GM10248 (cell line): ENCODE results near the gene CD4.

ENCODE experiments used
- CTCF ChIA-PET: fragments of 300-600 bp; sonication (Branson Sonifier 250); formaldehyde crosslinking; extraction: SDS; loops from one replicate; lab custom pipeline; 2021; ENCODE audit warnings: antibody characterized with exemption; lab: Yijun Ruan, JAX
- POLR2A ChIA-PET: fragments of 350-650 bp; sonication (Branson Sonifier 250); formaldehyde crosslinking; extraction: SDS; loops from one replicate; lab custom pipeline; 2020; ENCODE audit warnings: antibody characterized with exemption; lab: Yijun Ruan, JAX
- DNase-seq: peaks from one replicate; pipeline ENCODE4 v3.0.0; 2012; ENCODE audit errors: extremely low spot score
- CTCF ChIP-seq: IDR thresholded peaks from 2 replicates; pipeline ENCODE4 v1.5.1; 2012; ENCODE audit warnings: mild to moderate bottlenecking, low read depth; ENCODE audit errors: extremely low read depth, missing control alignments, control extremely low read depth

CD4 gene

DNA sequence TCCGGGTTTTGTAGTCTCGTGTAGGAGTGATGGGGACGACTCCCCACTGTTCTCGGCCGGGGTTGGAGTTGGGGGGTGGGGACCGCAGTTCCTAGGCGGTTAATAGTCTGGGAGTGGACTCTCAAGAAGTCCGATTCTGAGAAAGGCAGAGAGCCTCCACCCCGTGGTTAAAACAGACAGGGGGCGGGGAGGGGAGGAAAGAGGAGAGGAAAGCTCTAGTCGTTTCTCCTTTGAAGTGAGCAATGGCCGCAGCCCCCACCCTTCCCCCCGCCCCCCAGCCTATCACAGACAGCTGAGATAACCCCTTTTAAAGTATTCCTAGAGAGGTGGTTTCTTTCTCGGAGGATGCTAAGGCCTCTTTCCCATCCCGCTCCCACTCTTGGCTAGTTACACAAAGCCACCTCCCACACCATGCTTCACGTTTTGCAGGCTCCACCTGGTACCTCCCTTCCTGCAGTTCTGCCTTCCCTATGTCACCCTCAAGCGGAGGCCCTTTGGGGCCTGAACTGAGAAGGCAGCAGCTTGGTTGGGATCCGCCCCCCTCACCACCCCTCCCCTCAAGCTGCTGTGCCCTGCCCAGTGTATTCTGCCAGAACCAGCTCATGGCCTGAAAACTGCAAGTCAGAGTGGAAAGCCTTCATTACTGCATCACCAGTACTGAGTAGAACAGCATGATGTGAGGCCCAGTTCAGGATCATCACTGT is 63.5 kb downstream of the CD4 start:
- no peak for DNase-seq
- POLR2A ChIA-PET = interaction anchor here (0.5 to 3.3 kb wide), 10 partner anchors 15 to 382 kb away, joined by 3 to 89 read pairs (median 8); partner anchors contain the start of genes C12orf57, GAPDH, RNU7-1 and SPSB2
- TF ChIP-seq CTCF = no peak
- CTCF ChIA-PET = interaction anchor here (0.8 to 8.1 kb wide), 12 partner anchors 13 to 429 kb away, joined by 3 to 130 read pairs (median 4); partner anchors contain the start of genes MLF2, PTMS, SPSB2 and TPI1

DNA sequence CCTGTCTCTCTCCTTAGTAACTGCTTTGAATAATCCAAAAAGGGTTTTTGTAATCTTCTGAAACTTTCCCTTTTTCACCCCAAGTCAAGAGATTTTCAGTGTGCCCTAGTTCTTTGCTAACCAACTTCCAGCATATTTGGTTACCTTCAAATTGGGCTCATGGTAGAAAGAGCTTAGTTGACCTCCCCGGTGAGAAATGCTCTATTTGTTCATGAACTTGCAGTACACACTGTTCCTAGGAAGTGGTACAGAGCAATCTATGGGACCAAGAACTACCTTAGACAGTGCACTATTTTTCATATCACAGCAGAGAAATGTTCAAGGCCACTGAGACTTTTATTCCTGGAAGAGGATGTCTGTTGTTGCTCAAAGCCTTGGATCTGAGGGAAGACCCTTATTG is 64.3 kb downstream of the CD4 start:
- CTCF ChIA-PET = interaction anchor here (0.8 to 8.1 kb wide), 5 partner anchors 14 to 430 kb away, joined by 3 to 130 read pairs (median 4); partner anchors contain the start of genes SPSB2 and TPI1
- POLR2A ChIA-PET = interaction anchor here (1.8 to 3.3 kb wide), 3 partner anchors 14 to 91 kb away, joined by 10 to 89 read pairs (median 46); partner anchors contain the start of genes C12orf57, RNU7-1, SPSB2 and TPI1
- no peak for DNase-seq
- TF ChIP-seq CTCF = no peak

DNA sequence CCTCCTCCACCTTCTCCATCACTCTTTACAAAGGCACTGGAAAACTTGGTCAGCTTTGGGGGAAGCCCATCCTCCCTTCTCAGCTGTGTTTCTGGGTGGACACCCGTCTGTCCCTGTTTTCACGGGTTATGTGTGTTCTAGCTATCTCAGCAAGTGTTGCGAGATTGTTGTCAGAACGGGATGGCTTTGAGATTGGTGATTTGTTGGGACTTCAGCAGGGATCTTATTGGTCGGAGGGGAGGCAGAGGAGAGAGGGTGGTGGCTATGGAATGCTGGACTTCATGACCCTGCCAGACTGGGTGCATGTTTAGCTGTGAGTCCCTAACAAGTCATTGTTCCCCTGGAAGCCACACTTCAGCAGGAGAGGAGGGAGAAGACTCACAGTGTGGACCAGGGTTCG is 64.7 kb downstream of the CD4 start:
- no peak for TF ChIP-seq CTCF
- ChIA-PET CTCF (interaction anchor here (1.2 to 8.1 kb wide), 4 partner anchors 14 to 431 kb away, joined by 3 to 130 read pairs (median 25); partner anchors contain the start of genes SPSB2 and TPI1), POLR2A (interaction anchor here (1.5 to 3.3 kb wide), 2 partner anchors 13 kb away, joined by 7 to 89 read pairs; partner anchors contain the start of gene TPI1)
- DNase-seq = no peak

- TF ChIP-seq CTCF = no peak
- CTCF ChIA-PET = interaction anchor here (1.0 to 8.1 kb wide), 6 partner anchors 12 to 318 kb away, joined by 3 to 130 read pairs (median 3); partner anchors contain the start of genes SPSB2 and TPI1
- POLR2A ChIA-PET = interaction anchor here (1.5 kb wide), 1 partner anchor 12 kb away, joined by 7 read pairs; the partner anchor contains the start of gene TPI1
- no peak for DNase-seq
Measured at GRCh38 chr12:6855322-6855721, 66.0 kb downstream of the CD4 start.

DNA sequence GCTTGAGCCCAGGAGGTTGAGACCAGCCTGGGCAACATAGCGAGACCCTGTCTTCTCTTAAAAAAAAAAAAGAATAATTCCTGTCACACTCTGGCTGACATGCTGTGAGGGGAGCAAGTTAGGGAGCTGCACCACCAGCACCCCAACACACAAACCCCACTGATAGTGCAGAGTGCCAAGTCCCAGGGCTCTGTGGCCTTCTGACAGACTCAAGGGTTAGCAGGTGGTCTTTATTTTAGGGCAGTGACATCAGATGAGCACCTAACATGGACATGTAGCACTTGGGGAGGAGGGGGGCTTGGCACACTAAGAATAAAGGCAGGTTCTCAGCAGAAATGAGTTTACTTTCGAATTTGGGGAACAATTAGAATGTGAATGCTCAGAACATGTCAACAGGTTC is 69.5 kb downstream of the CD4 start:
- TF ChIP-seq CTCF = no peak
- DNase-seq = no peak
- CTCF ChIA-PET = interaction anchor here (1.0 to 3.2 kb wide), 3 partner anchors 10 to 28 kb away, joined by 3 to 12 read pairs (median 3); partner anchors contain the start of gene SPSB2
- POLR2A ChIA-PET = interaction anchor here (1.4 kb wide), 1 partner anchor 8 kb away, joined by 3 read pairs; the partner anchor contains the start of gene TPI1

DNA sequence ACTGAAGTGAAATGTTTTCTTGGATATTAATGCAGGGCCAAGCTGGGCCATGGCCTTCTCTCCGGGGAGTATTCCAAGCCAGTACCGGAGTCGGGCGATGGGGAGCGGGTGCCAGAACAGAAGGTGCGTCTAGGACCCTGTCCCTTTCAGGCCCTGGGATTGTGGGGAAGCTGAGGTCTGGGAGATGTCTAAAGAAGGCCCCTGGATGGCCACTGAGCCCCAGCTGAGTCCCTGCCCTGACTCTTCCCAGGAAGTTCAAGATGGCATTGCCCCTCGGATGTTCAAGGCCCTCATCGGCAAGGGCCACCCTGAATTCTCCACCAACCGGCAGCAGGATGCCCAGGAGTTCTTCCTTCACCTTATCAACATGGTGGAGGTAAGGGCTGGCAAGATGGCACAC is 70.8 kb downstream of the CD4 start:
- CTCF ChIA-PET = interaction anchor here (2.1 to 3.2 kb wide), 3 partner anchors 9 to 12 kb away, joined by 6 to 12 read pairs (median 11); partner anchors contain the start of genes CDCA3 and SPSB2
- no peak for DNase-seq
- no peak for TF ChIP-seq CTCF
- POLR2A ChIA-PET = no interaction called here
